Skeletal muscle satellite cell (primary cell): ENCODE results near the gene ZBTB22.

ENCODE experiments used
- H3K27me3 ChIP-seq: 2 replicates; pipeline ENCODE4 v1.7.0; 2013; ENCODE audit warnings: low read length; ENCODE audit not compliant: control insufficient read depth, insufficient read depth
- H3K36me3 ChIP-seq: 2 replicates; pipeline ENCODE4 v1.7.0; 2013; ENCODE audit warnings: mild to moderate bottlenecking, control low read depth, low read length; ENCODE audit not compliant: insufficient read depth
- H3K4me1 ChIP-seq: 2 replicates; pipeline ENCODE4 v1.7.0; 2013; ENCODE audit warnings: low read length; ENCODE audit not compliant: control insufficient read depth, insufficient read depth
- H3K4me2 ChIP-seq: 2 replicates; pipeline ENCODE4 v1.7.0; 2013; ENCODE audit warnings: mild to moderate bottlenecking, low read length
- H3K4me3 ChIP-seq: 2 replicates; pipeline ENCODE4 v1.7.0; 2013; ENCODE audit warnings: low read length
- H3K9ac ChIP-seq: 2 replicates; pipeline ENCODE4 v1.7.0; 2013; ENCODE audit warnings: mild to moderate bottlenecking, low read depth, low read length, moderate library complexity
- H3K9me3 ChIP-seq: replicated peaks from 2 replicates; pipeline ENCODE4 v1.7.0; 2013; ENCODE audit warnings: mild to moderate bottlenecking, control low read depth, low read length

ZBTB22 gene

DNA sequence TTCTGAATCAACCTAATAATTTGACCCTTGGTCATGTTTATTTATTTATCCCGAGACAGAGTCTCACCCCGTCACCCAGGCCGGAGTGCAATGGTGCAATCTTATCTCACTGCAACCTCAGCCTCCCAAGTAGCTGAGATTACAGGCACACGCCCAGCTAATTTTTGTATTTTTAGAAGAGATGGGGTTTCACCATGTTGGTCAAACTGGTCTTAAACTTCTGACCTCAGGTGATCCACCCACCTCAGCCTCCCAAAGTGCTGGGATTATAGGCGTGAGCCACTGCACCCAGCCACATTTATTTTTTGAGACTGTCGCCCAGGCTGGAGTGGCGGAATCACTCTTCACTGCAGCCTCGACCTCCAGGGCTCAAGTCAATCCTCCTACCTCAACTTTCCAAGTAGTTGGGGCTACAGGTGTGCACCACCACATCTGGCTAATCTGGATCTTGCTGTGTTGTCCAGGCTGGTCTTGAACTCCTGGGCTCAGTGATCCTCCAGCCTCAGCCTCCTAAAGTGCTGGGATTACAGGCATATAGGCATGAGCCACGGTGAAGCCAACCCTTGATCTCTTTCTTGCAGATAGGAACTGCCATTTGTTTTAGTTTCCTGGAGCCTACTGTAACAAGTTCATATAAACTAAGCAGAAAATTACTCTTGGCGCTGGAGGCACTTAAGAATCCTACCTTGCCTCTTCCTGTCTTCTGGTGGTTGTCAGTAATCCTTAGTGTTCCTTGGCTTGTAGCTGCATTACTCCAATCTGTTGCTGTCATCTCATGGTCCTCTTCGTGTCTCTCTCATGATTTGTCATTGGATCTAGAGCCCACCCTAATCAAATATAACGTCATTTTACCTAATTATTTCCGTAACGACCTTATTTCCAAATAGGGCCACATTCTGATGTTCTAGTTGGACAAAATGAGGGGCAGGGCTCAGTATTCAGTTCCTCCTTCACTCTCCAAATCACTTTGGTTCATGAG lies 43.3 kb downstream of the ZBTB22 start:
- Histone ChIP-seq H3K9ac (peak overlapping the region; percentile 97), H3K4me1 (peaks cover 44% of the 10 kb centered on the region), H3K9me3 (no peaks in the 10 kb centered on the region), H3K4me2 (peak overlapping the region; percentile 98), H3K36me3 (peaks cover 70% of the 10 kb centered on the region), H3K27me3 (no peaks in the 10 kb centered on the region), H3K4me3 (peak overlapping the region; percentile 88)

- H3K9ac ChIP-seq = peak overlapping the region; percentile 97
- no peaks in the 10 kb centered on the region for H3K9me3 ChIP-seq
- H3K4me1 ChIP-seq = peaks cover 44% of the 10 kb centered on the region
- H3K36me3 ChIP-seq = peaks cover 69% of the 10 kb centered on the region
- no peaks in the 10 kb centered on the region for H3K27me3 ChIP-seq
- H3K4me2 ChIP-seq = peak overlapping the region; percentile 98
- peak overlapping the region; percentile 88 for H3K4me3 ChIP-seq
These were observed 44.2 kb downstream of the ZBTB22 start for GRCh38 chr6:33273129-33273923.

- Histone ChIP-seq H3K4me2 (peak overlapping the region; percentile 98), H3K27me3 (no peaks in the 10 kb centered on the region), H3K9ac (peak overlapping the region; percentile 97), H3K36me3 (peaks cover 72% of the 10 kb centered on the region), H3K4me1 (peaks cover 44% of the 10 kb centered on the region), H3K9me3 (no peaks in the 10 kb centered on the region), H3K4me3 (peak overlapping the region; percentile 88)
These were observed 45.0 kb downstream of the ZBTB22 start for GRCh38 chr6:33272275-33273128.

DNA sequence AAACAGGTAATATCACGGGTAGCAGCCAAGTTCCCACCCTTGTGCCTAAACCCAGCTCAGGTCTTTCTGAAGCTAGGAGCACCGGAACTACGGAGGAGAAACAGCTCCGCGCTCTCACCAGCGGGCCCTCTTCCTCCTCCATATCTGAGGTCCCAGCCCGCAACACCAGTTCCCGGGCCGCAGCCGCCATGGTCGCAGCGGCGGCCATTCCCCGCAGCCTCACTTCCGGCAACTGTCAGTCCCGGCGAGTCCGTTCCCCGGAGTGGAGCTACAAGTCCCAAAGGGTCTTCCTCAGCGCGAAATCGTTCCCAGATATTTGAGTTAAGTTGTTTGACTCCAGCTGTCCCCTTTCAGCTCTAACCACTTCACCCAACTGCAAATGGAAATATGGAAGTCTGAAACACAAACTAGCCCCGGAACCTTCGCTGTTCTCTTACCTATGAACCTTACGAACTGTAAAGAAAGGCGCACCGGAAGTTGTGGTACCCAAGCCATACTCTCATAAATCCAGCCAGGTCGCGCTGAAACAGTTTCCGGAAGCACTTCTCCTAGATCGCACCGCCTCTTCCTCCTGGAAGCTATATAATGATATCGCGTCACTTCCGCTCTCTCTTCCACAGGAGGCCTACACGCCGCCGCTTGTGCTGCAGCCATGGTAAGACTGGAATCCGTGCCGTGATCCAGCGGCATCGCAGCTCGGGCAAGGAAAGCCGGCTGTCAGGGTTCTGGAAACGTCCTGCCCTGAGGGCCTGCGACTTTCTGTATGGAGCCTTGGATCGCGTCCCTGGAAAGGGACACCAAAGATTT lies 45.9 kb downstream of the ZBTB22 start, which contains the start of the genes RPS18 and VPS52:
Gene RPS18 (plus strand): TSS at position 608 of the 807 bp plus-strand sequence. CDS start 45 bp downstream, at position 653.
Gene VPS52 (minus strand): TSS at position 409 of the 807 bp plus-strand sequence. CDS start 201 bp downstream, at position 208.
- Histone ChIP-seq H3K4me2 (peak within 1 kb of the TSS; percentile 98), H3K27me3 (no peaks in the 10 kb centered on the region), H3K9ac (peak within 1 kb of the TSS; percentile 97), H3K36me3 (peaks cover 74% of the 10 kb centered on the region), H3K9me3 (no peaks in the 10 kb centered on the region), H3K4me3 (peak within 1 kb of the TSS; percentile 88), H3K4me1 (peaks cover 38% of the 10 kb centered on the region)

DNA sequence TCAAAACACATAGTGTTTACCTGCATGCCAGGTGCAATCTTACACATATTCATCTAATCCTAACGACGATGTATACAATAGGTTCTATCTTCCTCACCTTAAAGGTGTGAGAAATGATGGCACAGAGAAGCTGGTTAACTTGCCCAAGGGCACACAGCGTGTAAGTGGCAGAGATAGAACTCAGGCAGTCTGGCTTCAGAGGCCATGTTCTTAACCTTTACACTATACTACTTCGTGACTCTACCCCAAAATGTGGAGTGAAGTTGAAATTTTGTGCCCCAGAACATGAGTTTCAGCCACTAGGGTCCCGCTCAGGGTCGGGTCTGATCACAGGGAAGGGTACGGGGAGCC lies 46.5 kb downstream of the ZBTB22 start:
- H3K36me3 ChIP-seq = peaks cover 74% of the 10 kb centered on the region
- no peaks in the 10 kb centered on the region for H3K27me3 ChIP-seq

More for the DNA sequence above, 46.5 kb downstream of the ZBTB22 start:
- H3K4me1 ChIP-seq = peaks cover 32% of the 10 kb centered on the region
- no peaks in the 10 kb centered on the region for H3K9me3 ChIP-seq
- H3K4me2 ChIP-seq = peak overlapping the region; percentile 96
- peak overlapping the region; percentile 97 for H3K9ac ChIP-seq
- peak overlapping the region; percentile 88 for H3K4me3 ChIP-seq
